OCI-LY1 (cell line): ENCODE data around the gene NOMO2.
"Not testable (repeated sequence)": the region's sequence is repeated elsewhere in the genome, so short reads cannot be mapped to it uniquely, and the experiment has no call there.

ENCODE experiments used
- H2AFZ ChIP-seq: fragments of 200-600 bp; sonication (generic), shearing (Covaris generic); 2 replicates; pipeline ENCODE4 v1.6.0; 2014; ENCODE audit warnings: antibody characterized with exemption, mild to moderate bottlenecking, low read length
- H3F3A ChIP-seq: fragments of 200-600 bp; sonication (generic), shearing (Covaris generic); 2 replicates; pipeline ENCODE4 v1.6.0; 2014; ENCODE audit warnings: mild to moderate bottlenecking, antibody characterized with exemption, low read length, moderate library complexity; ENCODE audit not compliant: insufficient read depth
- H3K27ac ChIP-seq: fragments of 200-600 bp; sonication (generic); 2 replicates; pipeline ENCODE4 v1.5.1; 2014; ENCODE audit warnings: low read length, mixed run types, mild to moderate bottlenecking, low read depth; ENCODE audit not compliant: poor library complexity, severe bottlenecking
- H3K27me3 ChIP-seq: fragments of 200-600 bp; sonication (generic); 2 replicates; pipeline ENCODE4 v1.6.0; 2014; ENCODE audit warnings: antibody characterized with exemption, mild to moderate bottlenecking, low read length, moderate library complexity; ENCODE audit not compliant: insufficient read depth
- H3K36me3 ChIP-seq: fragments of 200-600 bp; sonication (generic); 2 replicates; pipeline ENCODE4 v1.6.1; 2014; ENCODE audit warnings: mild to moderate bottlenecking, antibody characterized with exemption, low read length, moderate library complexity, mixed read lengths; ENCODE audit not compliant: insufficient read depth
- H3K4me1 ChIP-seq: fragments of 200-600 bp; sonication (generic); 2 replicates; pipeline ENCODE4 v1.5.1; 2014; ENCODE audit warnings: mild to moderate bottlenecking, low read length, moderate library complexity; ENCODE audit not compliant: insufficient read depth, severe bottlenecking
- H3K4me2 ChIP-seq: fragments of 200-600 bp; sonication (generic), shearing (Covaris generic); 2 replicates; pipeline ENCODE4 v1.6.1; 2014; ENCODE audit warnings: low read length
- H3K4me3 ChIP-seq: fragments of 200-600 bp; sonication (generic); 2 replicates; pipeline ENCODE4 v1.5.1; 2014; ENCODE audit warnings: low read length, low read depth, mild to moderate bottlenecking, mixed read lengths; ENCODE audit not compliant: poor library complexity, severe bottlenecking
- H3K79me2 ChIP-seq: fragments of 200-600 bp; shearing (Covaris generic); 2 replicates; pipeline ENCODE4 v1.6.1; 2016; ENCODE audit warnings: mixed run types, low read length, mixed read lengths; ENCODE audit not compliant: insufficient read depth
- H3K9ac ChIP-seq: fragments of 200-600 bp; sonication (generic), shearing (Covaris generic); 2 replicates; pipeline ENCODE4 v1.6.1; 2014; ENCODE audit warnings: mild to moderate bottlenecking, low read length, mixed read lengths
- H3K9me2 ChIP-seq: fragments of 200-600 bp; sonication (generic), shearing (Covaris generic); 2 replicates; pipeline ENCODE4 v1.6.1; 2014; ENCODE audit warnings: low read depth, mild to moderate bottlenecking, low read length, mixed read lengths
- H3K9me3 ChIP-seq: fragments of 200-600 bp; shearing (Covaris generic); 2 replicates; pipeline ENCODE4 v1.6.1; 2014; ENCODE audit warnings: low read length, mixed read lengths
- H4K20me1 ChIP-seq: fragments of 200-600 bp; sonication (generic), shearing (Covaris generic); 2 replicates; pipeline ENCODE4 v1.6.0; 2016; ENCODE audit warnings: mild to moderate bottlenecking, low read length; ENCODE audit not compliant: insufficient read depth
- EZH2 ChIP-seq: fragments of 200-600 bp; sonication (generic), shearing (Covaris generic); IDR thresholded peaks from 2 replicates; pipeline ENCODE4 v1.8.0; 2017; ENCODE audit warnings: borderline replicate concordance, mixed run types, mild to moderate bottlenecking, antibody characterized with exemption, low read length, moderate library complexity, mixed read lengths
- TF ChIP-seq, protein P1 (sequence below): fragments of 200-600 bp; sonication (generic), shearing (Covaris generic); IDR thresholded peaks from 2 replicates; pipeline ENCODE4 v1.5.1; 2017; ENCODE audit warnings: mild to moderate bottlenecking, antibody characterized with exemption, low read length, moderate library complexity, mixed read lengths

Gene NOMO2

DNA sequence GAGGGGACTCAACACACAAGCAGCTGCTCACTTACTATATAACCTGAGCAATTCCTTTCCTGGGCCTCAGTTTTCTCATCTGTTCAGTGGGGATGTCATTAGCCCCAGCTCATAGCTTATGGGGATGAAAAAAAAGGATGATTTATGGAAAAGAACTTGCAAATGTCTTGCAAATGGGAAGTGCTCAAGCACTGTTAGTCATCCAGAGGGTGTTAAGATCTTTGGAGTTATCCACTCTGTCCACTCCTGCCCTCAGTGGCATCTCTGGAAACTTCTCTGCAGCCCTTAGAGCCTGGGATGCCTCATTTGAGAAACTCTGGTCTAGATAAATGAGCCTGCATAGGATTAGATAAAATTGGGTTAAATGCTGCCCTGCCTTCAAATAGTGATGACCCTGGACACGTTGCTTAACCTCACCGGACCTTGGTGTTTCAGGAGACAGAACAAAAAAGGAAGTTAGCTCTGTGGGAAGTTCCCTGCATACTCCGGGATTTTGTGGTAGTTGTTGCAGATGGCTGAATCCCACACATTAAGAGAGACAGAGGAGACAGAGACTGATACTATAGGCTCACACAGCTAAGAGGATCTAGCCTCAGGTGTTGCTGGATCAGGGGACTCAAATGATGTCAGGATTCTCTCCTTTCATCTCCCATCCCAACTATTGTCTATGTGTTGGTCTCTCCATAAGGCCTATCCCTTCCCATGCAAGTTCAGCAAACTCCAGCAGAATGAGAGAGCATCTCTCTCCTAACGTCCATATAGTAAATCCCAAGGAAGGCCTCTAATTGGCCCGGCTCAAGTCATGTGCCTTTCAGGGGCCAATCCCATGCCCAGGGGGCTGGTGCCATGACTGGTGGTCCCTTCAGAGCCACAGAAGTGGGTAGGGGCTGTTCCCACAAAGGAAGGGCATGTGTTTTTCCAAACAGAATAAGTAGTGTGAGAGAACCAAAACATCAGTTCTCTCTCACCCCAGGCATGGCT is 25.0 kb upstream of the NOMO2 start:
- not testable (repeated sequence) for H3F3A ChIP-seq, H3K27ac ChIP-seq, H3K4me3 ChIP-seq, H4K20me1 ChIP-seq, H2AFZ ChIP-seq, H3K9me3 ChIP-seq, H3K9ac ChIP-seq, H3K9me2 ChIP-seq, H3K27me3 ChIP-seq, H3K36me3 ChIP-seq, H3K4me1 ChIP-seq, H3K79me2 ChIP-seq, H3K4me2 ChIP-seq

DNA sequence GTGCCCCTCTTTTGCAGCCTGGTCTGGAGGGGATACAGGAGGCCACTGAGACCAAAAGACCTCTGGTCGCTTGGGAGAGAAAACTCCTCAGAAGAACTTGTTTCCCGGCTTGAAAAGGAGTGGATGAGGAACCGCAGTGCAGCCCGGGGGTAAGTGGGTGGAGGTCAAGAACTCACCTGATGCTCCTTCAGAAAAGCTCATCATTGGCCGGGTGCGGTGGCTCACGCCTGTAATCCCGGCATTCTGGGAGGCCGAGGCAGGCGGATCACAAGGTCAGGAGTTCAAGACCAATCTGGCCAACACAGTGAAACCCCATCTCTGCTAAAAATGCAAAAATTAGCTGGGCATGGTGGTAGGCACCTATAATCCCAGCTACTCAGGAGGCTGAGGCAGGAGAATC is 23.9 kb upstream of the NOMO2 start:
- not testable (repeated sequence) for H3K36me3 ChIP-seq, H3K4me2 ChIP-seq, H3K9me3 ChIP-seq, H3K4me1 ChIP-seq, H3F3A ChIP-seq, H3K27ac ChIP-seq, H3K9me2 ChIP-seq, H4K20me1 ChIP-seq, H3K79me2 ChIP-seq, H3K9ac ChIP-seq, H2AFZ ChIP-seq, H3K4me3 ChIP-seq, H3K27me3 ChIP-seq

DNA sequence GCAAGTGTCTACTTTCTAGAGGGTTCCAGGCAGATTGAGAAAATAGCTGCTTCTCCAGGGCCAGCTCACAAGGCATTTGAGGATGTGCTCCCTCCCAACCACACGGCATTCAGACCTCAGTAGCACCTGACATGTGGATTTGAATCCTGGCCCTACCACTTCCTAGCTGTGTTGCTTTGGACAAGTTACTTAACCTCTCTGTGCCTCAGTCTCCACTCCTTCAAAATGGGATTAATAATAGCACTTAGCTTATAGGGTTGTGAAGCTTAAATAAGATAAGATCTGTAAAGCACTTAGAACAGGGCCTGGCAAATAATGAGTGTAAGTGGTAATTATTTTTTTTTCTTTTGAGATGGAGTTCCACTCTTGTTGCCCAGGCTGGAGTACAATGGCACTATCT is 21.0 kb upstream of the NOMO2 start:
- H2AFZ ChIP-seq, result no peak overlapping the region
- no peaks in the 10 kb centered on the region for H3K4me1 ChIP-seq
- H3K9ac ChIP-seq, result no peak overlapping the region
- H3K4me2 ChIP-seq, result no peak overlapping the region
- no peaks in the 10 kb centered on the region for H3K9me3 ChIP-seq
- no peaks in the 10 kb centered on the region for H3K27me3 ChIP-seq
- no peaks in the 10 kb centered on the region for H3K36me3 ChIP-seq
- no peak overlapping the region for H3K4me3 ChIP-seq
- no peaks in the 10 kb centered on the region for H4K20me1 ChIP-seq
- no peak overlapping the region for H3K27ac ChIP-seq
- no peaks in the 10 kb centered on the region for H3F3A ChIP-seq
- TF ChIP-seq, protein P1, sequence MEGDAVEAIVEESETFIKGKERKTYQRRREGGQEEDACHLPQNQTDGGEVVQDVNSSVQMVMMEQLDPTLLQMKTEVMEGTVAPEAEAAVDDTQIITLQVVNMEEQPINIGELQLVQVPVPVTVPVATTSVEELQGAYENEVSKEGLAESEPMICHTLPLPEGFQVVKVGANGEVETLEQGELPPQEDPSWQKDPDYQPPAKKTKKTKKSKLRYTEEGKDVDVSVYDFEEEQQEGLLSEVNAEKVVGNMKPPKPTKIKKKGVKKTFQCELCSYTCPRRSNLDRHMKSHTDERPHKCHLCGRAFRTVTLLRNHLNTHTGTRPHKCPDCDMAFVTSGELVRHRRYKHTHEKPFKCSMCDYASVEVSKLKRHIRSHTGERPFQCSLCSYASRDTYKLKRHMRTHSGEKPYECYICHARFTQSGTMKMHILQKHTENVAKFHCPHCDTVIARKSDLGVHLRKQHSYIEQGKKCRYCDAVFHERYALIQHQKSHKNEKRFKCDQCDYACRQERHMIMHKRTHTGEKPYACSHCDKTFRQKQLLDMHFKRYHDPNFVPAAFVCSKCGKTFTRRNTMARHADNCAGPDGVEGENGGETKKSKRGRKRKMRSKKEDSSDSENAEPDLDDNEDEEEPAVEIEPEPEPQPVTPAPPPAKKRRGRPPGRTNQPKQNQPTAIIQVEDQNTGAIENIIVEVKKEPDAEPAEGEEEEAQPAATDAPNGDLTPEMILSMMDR, result no peak
- TF ChIP-seq EZH2, result no peak
- H3K79me2 ChIP-seq, result no peaks in the 10 kb centered on the region
- H3K9me2 ChIP-seq, result no peaks in the 10 kb centered on the region

DNA sequence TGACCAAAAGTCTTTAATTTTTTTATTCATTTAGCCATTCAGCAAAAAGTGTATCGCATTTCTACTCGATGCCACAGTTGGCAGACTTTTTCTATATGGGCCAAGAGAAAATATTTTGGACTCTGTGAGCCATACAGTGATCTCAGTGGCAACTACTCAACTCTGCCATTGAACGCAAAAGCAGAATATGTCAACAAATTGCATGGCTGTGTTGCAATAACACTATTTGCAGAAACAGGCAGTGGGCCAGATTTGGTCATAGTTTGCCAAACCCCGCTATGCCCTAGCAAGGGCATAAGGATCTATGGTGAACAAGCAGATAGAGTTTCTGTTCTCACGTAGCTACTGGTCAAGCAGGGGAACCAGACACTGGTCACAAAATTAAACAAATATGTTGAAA is 18.5 kb upstream of the NOMO2 start:
- not testable (repeated sequence) for H3K4me3 ChIP-seq, H3F3A ChIP-seq, H3K4me2 ChIP-seq, H3K9me2 ChIP-seq, H3K79me2 ChIP-seq, H3K27ac ChIP-seq, H3K4me1 ChIP-seq, H3K36me3 ChIP-seq, H3K27me3 ChIP-seq, H3K9me3 ChIP-seq, H2AFZ ChIP-seq, H4K20me1 ChIP-seq, H3K9ac ChIP-seq

DNA sequence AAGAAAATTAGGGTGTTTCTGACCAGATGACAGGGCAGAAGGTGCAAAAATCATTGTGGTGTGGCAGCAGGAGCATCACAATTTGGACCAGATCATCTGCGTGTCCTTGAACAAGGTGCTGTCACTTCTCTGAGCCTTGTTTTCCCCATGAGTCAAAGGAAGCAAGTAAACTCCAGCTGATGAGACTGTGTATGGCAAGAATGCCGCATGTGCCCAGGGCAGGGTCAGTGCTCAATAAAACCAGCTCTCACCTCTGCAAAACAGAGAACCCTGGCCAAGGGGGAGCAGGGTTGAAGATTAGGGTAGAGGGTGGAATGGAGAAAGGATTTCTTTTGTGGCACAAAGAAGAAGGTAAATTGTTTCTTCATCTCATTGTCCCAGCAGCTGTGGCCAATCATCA is 17.4 kb upstream of the NOMO2 start:
- H3K4me3 ChIP-seq, H3K79me2 ChIP-seq, H3K4me2 ChIP-seq, H3K9ac ChIP-seq, H3K27ac ChIP-seq, H3K9me3 ChIP-seq, H2AFZ ChIP-seq, H3K36me3 ChIP-seq, H4K20me1 ChIP-seq, H3K9me2 ChIP-seq, H3F3A ChIP-seq, H3K4me1 ChIP-seq, H3K27me3 ChIP-seq: not testable (repeated sequence)

DNA sequence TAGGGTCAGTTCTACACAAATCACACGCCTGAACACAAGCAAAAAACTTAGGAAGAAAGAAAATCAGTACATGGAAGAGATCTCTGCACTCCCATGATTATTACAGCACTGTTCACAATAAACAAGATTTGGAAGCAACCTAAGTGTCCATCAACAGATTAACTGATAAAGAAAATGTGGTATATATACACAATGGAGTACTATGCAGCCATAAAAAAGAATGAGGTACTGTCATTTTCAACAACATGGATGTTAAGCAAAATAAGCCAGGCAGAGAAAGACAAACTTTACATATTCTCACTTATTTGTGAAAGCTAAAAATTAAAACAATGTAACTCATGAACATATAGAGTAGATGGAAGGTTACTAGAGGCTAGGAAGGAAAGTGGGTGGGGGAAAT is 16.0 kb upstream of the NOMO2 start:
- not testable (repeated sequence) for H3F3A ChIP-seq, H3K4me2 ChIP-seq, H3K9me3 ChIP-seq, H3K27ac ChIP-seq, H3K36me3 ChIP-seq, H3K79me2 ChIP-seq, H2AFZ ChIP-seq, H3K4me1 ChIP-seq, H3K4me3 ChIP-seq, H3K9me2 ChIP-seq, H4K20me1 ChIP-seq, H3K27me3 ChIP-seq, H3K9ac ChIP-seq

DNA sequence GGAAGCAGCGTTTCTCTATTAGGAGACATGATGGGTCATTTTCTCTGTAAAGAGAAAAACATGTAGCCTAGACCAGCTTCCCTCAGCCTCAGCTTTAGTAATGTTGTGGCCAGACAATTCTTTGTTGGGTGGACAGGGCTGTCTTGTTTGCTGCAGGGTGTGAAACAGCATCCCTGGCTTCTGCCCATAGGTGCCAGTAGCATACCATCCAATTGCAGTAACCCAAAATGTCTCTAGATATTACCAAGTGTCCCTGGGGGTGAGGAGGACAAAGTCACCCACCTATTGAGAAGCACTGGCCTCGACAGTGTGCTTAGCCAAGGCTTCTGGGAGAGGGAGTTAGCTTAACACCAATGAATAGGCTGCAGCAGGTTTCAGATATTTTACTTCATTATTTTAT is 14.0 kb upstream of the NOMO2 start:
- H3K4me1 ChIP-seq, H3K79me2 ChIP-seq, H3K4me3 ChIP-seq, H3K4me2 ChIP-seq, H3K27ac ChIP-seq, H3K27me3 ChIP-seq, H3K9ac ChIP-seq, H3K9me2 ChIP-seq, H3K36me3 ChIP-seq, H3K9me3 ChIP-seq, H3F3A ChIP-seq, H2AFZ ChIP-seq, H4K20me1 ChIP-seq: not testable (repeated sequence)
